Endothelial cell of umbilical vein (primary cell): ENCODE results near the gene XIRP1. TPM values are rescaled to one million over a fixed set of nuclear protein-coding genes. Genes with fewer than 3 reads are reported as not detected.

Source experiments
- BruUV-seq: library from RNA; stranded (reverse); fragments of 400-500 nt; replicated peaks from 2 replicates; lab custom pipeline; 2021; lab: Mats Ljungman, UMichigan
- CTCF ChIA-PET: fragments of 300-600, 350-600 bp; sonication (Branson Sonifier 250); formaldehyde crosslinking; loops from one replicate; lab custom pipeline; 2021; ENCODE audit warnings: antibody characterized with exemption, inconsistent platforms; lab: Charles Lee
- POLR2A ChIA-PET: fragments of 300-600, 350-600 bp; sonication (Branson Sonifier 250); formaldehyde crosslinking; loops from one replicate; lab custom pipeline; 2021; ENCODE audit warnings: antibody characterized with exemption, inconsistent platforms; lab: Charles Lee
- DNase-seq: peaks from one replicate; pipeline ENCODE4 v3.0.0-alpha.2; 2011; ENCODE audit warnings: low read depth, low spot score
- FAIRE-seq: peaks from 2 replicates; lab custom pipeline; 2011; peaks lifted over from hg19 to GRCh38; lab: Jason Lieb, UNC
- H2AFZ ChIP-seq: 2 replicates; pipeline ENCODE4 v1.6.0; 2012; ENCODE audit warnings: low read depth, low read length, control low read depth, inconsistent platforms
- H3K27ac ChIP-seq: 2 replicates; pipeline ENCODE4 v1.5.1; 2011; ENCODE audit warnings: low read depth, mild to moderate bottlenecking, control low read depth, low read length, moderate library complexity; ENCODE audit not compliant: insufficient read depth
- H3K27me3 ChIP-seq, 2 experiments: 2 replicates each; pipeline versions ENCODE4 v1.6.0 to v1.6.1; 2011; ENCODE audit warnings: low read length in 2 of 2, mixed read lengths in 1 of 2; ENCODE audit not compliant: control insufficient read depth in 2 of 2, insufficient read depth in 2 of 2
- H3K36me3 ChIP-seq, 2 experiments: 2 replicates in 1 of 2; 3 replicates in 1 of 2; pipeline ENCODE4 v1.5.1; 2011; ENCODE audit warnings: low read length in 2 of 2, mild to moderate bottlenecking in 1 of 2, moderate library complexity in 1 of 2; ENCODE audit not compliant: control insufficient read depth in 2 of 2, insufficient read depth in 2 of 2; ENCODE audit errors: extremely low read depth in 1 of 2
- H3K4me1 ChIP-seq: 3 replicates; pipeline ENCODE4 v1.5.1; 2011; ENCODE audit warnings: mild to moderate bottlenecking, low read length; ENCODE audit not compliant: control insufficient read depth, insufficient read depth; ENCODE audit errors: extremely low read depth
- H3K4me2 ChIP-seq: 2 replicates; pipeline ENCODE4 v1.6.1; 2011; ENCODE audit warnings: low read length, control low read depth, mixed read lengths; ENCODE audit not compliant: insufficient read depth
- H3K4me3 ChIP-seq, 3 experiments: fragments of 200-600 bp in 1 of 3; sonication (generic), shearing (Covaris generic) in 1 of 3; replicated peaks in 1 of 3; 2 replicates each; pipeline ENCODE4 v1.5.1; 2011 to 2016; ENCODE audit warnings: control low read depth in 3 of 3, low read length in 3 of 3, mild to moderate bottlenecking in 2 of 3, inconsistent platforms in 1 of 3, low read depth in 1 of 3, moderate library complexity in 1 of 3; ENCODE audit not compliant: insufficient read depth in 1 of 3
- H3K79me2 ChIP-seq: 2 replicates; pipeline ENCODE4 v1.6.0; 2012; ENCODE audit warnings: low read length, inconsistent platforms; ENCODE audit not compliant: control insufficient read depth, insufficient read depth
- H3K9ac ChIP-seq: replicated peaks from 2 replicates; pipeline ENCODE3; 2011; ENCODE audit warnings: low read length, control low read depth; ENCODE audit not compliant: insufficient read depth; ENCODE audit errors: extremely low read depth
- H3K9me1 ChIP-seq: replicated peaks from 3 replicates; pipeline ENCODE4 v1.6.0; 2011; ENCODE audit warnings: mild to moderate bottlenecking, low read length; ENCODE audit not compliant: control insufficient read depth, insufficient read depth; ENCODE audit errors: extremely low read depth
- H3K9me3 ChIP-seq: replicated peaks from 2 replicates; pipeline ENCODE4 v1.5.1; 2012; ENCODE audit warnings: low read length, inconsistent platforms; ENCODE audit not compliant: control insufficient read depth, insufficient read depth
- H4K20me1 ChIP-seq: replicated peaks from 2 replicates; pipeline ENCODE3; 2011; ENCODE audit warnings: mild to moderate bottlenecking, low read length; ENCODE audit not compliant: control insufficient read depth, insufficient read depth; ENCODE audit errors: extremely low read depth
- EZH2 ChIP-seq: IDR thresholded peaks from 2 replicates; pipeline ENCODE4 v1.6.1; 2012; ENCODE audit warnings: borderline replicate concordance, low read depth, mild to moderate bottlenecking, moderate library complexity, low read length, inconsistent platforms; ENCODE audit not compliant: severe bottlenecking
- FOS ChIP-seq: IDR thresholded peaks from 2 replicates; pipeline ENCODE4 v1.6.1; 2011; ENCODE audit warnings: mild to moderate bottlenecking, low read length, moderate library complexity, borderline replicate concordance; ENCODE audit not compliant: insufficient read depth
- GATA2 ChIP-seq: IDR thresholded peaks from 2 replicates; pipeline ENCODE4 v1.7.0; 2011; ENCODE audit warnings: low read depth, mild to moderate bottlenecking, moderate library complexity, mixed read lengths, low read length; ENCODE audit not compliant: insufficient read length, insufficient read depth
- JUN ChIP-seq: IDR thresholded peaks from 2 replicates; pipeline ENCODE4 v1.6.1; 2011; ENCODE audit warnings: borderline replicate concordance, low read depth; ENCODE audit not compliant: insufficient read length, insufficient read depth
- MYC ChIP-seq: IDR thresholded peaks from one replicate; pipeline ENCODE4 v1.6.1; 2011; ENCODE audit warnings: mild to moderate bottlenecking, low read depth, low read length
- POLR2A ChIP-seq: IDR thresholded peaks from 2 replicates; pipeline ENCODE4 v1.6.1; 2012; ENCODE audit warnings: low read depth, mild to moderate bottlenecking, control low read depth, low read length
- POLR2AphosphoS5 ChIP-seq: IDR thresholded peaks from 2 replicates; pipeline ENCODE4 v1.6.1; 2012; ENCODE audit warnings: low read depth, mild to moderate bottlenecking, control low read depth, low read length, moderate library complexity; ENCODE audit not compliant: insufficient read depth
- dilution Hi-C: fragments of 300-500 bp; cut with MboI; formaldehyde crosslinking; loops from one replicate; pipeline ENCODE4 v1.15.0; 2019; ENCODE audit warnings: low sequenced_read_pairs; ENCODE audit not compliant: extremely low pct_ligation_motif_present
- intact Hi-C: fragments of 100-400 bp; cut with micrococcal nuclease; formaldehyde crosslinking; loops from one replicate; pipeline ENCODE4 v1.10.0; 2022
- polyA plus RNA-seq, 4 experiments: library from polyadenylated mRNA; depleted of rRNA in 3 of 4; stranded (reverse) in 3 of 4; unstranded in 1 of 4; fragments of >200 nt; gene quantifications; 2 replicates each; pipeline versions ENCODE4 v1.2.1 to v1.2.3, GENCODE V29; 2011 to 2012; ENCODE audit warnings: missing spikeins in 1 of 4
- total RNA-seq: library from RNA; stranded (reverse); gene quantifications from 2 replicates; pipeline ENCODE4 v1.2.3, GENCODE V29; 2021
- TF ChIP-seq, protein P1 (sequence below), 2 donors: IDR thresholded peaks; 1 replicate in 1 of 2; 2 replicates in 1 of 2; pipeline ENCODE4 v1.5.1; 2011; ENCODE audit warnings: low read length in 2 of 2, mild to moderate bottlenecking in 2 of 2, moderate library complexity in 2 of 2, control low read depth in 1 of 2, inconsistent platforms in 1 of 2, low read depth in 1 of 2; ENCODE audit not compliant: insufficient read depth in 1 of 2; ENCODE audit errors: extremely low read depth in 1 of 2
- TF ChIP-seq, protein P2 (sequence below): IDR thresholded peaks from 2 replicates; pipeline ENCODE4 v1.6.1; 2011; ENCODE audit not compliant: insufficient read depth, insufficient read length

Gene XIRP1
- total and polyA plus RNA-seq, 2 donors (not counting 3 experiments of a cell fraction or from before 2014, with no cell fraction given): not detected

- H2AFZ ChIP-seq: no peak overlapping the region
- no TSS peak for BruUV-seq
- H3K27me3 ChIP-seq: no peaks in the 10 kb centered on the region
- ChIA-PET CTCF (interaction anchor here (1.2 to 14.2 kb wide), 4 partner anchors 56 to 108 kb away, joined by 4 to 172 read pairs (median 12); no protein-coding TSS in a partner anchor), POLR2A (no interaction called here)
- no peak overlapping the region for H3K4me2 ChIP-seq
- H3K9me1 ChIP-seq: no peaks in the 10 kb centered on the region
- H3K27ac ChIP-seq: no peak overlapping the region
- intact Hi-C loops (no loop called here), dilution Hi-C loops (no loop called here)
- H4K20me1 ChIP-seq: no peaks in the 10 kb centered on the region
- H3K4me1 ChIP-seq: peaks cover 7% of the 10 kb centered on the region
- no peak for FAIRE-seq
- H3K79me2 ChIP-seq: no peaks in the 10 kb centered on the region
- TF ChIP-seq, protein P1, sequence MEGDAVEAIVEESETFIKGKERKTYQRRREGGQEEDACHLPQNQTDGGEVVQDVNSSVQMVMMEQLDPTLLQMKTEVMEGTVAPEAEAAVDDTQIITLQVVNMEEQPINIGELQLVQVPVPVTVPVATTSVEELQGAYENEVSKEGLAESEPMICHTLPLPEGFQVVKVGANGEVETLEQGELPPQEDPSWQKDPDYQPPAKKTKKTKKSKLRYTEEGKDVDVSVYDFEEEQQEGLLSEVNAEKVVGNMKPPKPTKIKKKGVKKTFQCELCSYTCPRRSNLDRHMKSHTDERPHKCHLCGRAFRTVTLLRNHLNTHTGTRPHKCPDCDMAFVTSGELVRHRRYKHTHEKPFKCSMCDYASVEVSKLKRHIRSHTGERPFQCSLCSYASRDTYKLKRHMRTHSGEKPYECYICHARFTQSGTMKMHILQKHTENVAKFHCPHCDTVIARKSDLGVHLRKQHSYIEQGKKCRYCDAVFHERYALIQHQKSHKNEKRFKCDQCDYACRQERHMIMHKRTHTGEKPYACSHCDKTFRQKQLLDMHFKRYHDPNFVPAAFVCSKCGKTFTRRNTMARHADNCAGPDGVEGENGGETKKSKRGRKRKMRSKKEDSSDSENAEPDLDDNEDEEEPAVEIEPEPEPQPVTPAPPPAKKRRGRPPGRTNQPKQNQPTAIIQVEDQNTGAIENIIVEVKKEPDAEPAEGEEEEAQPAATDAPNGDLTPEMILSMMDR (IDR thresholded peaks at IDR 0.05; ENCODE audit: extremely low read depth in 1 of 2, insufficient read depth in 1 of 2, low read depth in 1 of 2, low read length in 2 of 2): no peak
- TF ChIP-seq EZH2 (no peak), POLR2A (no peak), GATA2 (no peak), MYC (no peak), POLR2AphosphoS5 (no peak), FOS (no peak), JUN (no peak)
- TF ChIP-seq, protein P2, sequence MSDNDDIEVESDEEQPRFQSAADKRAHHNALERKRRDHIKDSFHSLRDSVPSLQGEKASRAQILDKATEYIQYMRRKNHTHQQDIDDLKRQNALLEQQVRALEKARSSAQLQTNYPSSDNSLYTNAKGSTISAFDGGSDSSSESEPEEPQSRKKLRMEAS: no peak
- H3K4me3 ChIP-seq: no peak overlapping the region
- no peaks in the 10 kb centered on the region for H3K9me3 ChIP-seq
- H3K36me3 ChIP-seq: no peaks in the 10 kb centered on the region
- DNase-seq: no peak
- no peak overlapping the region for H3K9ac ChIP-seq
Measured at GRCh38 chr3:39184081-39184967, 8.1 kb downstream of the XIRP1 start.
